AG04449 (cell line): ENCODE measurements around the gene TDO2.

Source experiments
- CTCF ChIA-PET: fragments of 350-600 bp; formaldehyde crosslinking; extraction: SDS; loops from one replicate; lab custom pipeline; 2021; ENCODE audit warnings: antibody characterized with exemption; lab: Yijun Ruan, JAX
- POLR2A ChIA-PET: fragments of 400-600, 350-600 bp; formaldehyde crosslinking; extraction: SDS; loops from one replicate; lab custom pipeline; 2020; ENCODE audit warnings: antibody characterized with exemption, inconsistent platforms; lab: Yijun Ruan, JAX
- DNase-seq: peaks from one replicate; pipeline ENCODE4 v3.0.0-alpha.2; 2010; ENCODE audit warnings: low read depth, low spot score
- H3K4me3 ChIP-seq: 2 replicates; pipeline ENCODE4 v1.5.1; 2011; ENCODE audit warnings: low read depth, mild to moderate bottlenecking, control low read depth, low read length
- TF ChIP-seq, protein P1 (sequence below): IDR thresholded peaks from one replicate; pipeline ENCODE4 v1.5.1; 2011; ENCODE audit warnings: mild to moderate bottlenecking, moderate library complexity, low read length, control low read depth, inconsistent platforms; ENCODE audit not compliant: insufficient read depth; ENCODE audit errors: missing control alignments

Gene TDO2

GRCh38 chr4:155943605-155944291, 40.3 kb downstream of the TDO2 start:
- CTCF ChIA-PET, result interaction anchor here (1.2 to 2.4 kb wide), 3 partner anchors 9 to 539 kb away, joined by 3 to 14 read pairs (median 5); partner anchors contain the start of gene CTSO
- DNase-seq, result no peak
- no peak overlapping the region for H3K4me3 ChIP-seq
- POLR2A ChIA-PET, result interaction anchor here (0.5 kb wide), 1 partner anchor 539 kb away, joined by 3 read pairs; no protein-coding TSS in a partner anchor
- TF ChIP-seq, protein P1, sequence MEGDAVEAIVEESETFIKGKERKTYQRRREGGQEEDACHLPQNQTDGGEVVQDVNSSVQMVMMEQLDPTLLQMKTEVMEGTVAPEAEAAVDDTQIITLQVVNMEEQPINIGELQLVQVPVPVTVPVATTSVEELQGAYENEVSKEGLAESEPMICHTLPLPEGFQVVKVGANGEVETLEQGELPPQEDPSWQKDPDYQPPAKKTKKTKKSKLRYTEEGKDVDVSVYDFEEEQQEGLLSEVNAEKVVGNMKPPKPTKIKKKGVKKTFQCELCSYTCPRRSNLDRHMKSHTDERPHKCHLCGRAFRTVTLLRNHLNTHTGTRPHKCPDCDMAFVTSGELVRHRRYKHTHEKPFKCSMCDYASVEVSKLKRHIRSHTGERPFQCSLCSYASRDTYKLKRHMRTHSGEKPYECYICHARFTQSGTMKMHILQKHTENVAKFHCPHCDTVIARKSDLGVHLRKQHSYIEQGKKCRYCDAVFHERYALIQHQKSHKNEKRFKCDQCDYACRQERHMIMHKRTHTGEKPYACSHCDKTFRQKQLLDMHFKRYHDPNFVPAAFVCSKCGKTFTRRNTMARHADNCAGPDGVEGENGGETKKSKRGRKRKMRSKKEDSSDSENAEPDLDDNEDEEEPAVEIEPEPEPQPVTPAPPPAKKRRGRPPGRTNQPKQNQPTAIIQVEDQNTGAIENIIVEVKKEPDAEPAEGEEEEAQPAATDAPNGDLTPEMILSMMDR, result no peak

DNA sequence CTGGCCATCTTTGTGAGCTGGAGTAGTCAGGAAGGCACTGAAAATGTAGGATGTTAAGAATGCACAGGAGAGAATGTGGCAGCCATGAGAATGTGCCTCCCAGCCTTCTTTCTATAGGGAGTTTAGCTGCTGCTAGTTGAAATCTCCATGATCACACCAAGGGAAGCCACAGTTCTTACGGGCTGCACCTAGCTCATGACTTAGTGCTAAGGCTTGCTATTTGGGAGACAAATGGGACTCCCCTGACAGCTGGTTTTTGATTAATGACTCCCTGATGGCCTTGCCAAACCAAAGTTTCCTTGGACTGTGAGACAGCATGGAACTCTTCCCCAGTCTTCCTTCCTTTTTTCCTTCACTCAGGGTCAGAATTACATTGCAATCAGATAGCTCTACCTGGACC, 41.0 kb downstream of the TDO2 start:
- TF ChIP-seq, protein P1, result no peak
- no peak for DNase-seq
- H3K4me3 ChIP-seq, result no peak overlapping the region
- ChIA-PET CTCF (interaction anchor here (1.2 to 2.4 kb wide), 3 partner anchors 8 to 540 kb away, joined by 3 to 14 read pairs (median 5); partner anchors contain the start of gene CTSO), POLR2A (interaction anchor here (0.5 kb wide), 1 partner anchor 540 kb away, joined by 3 read pairs; no protein-coding TSS in a partner anchor)

DNA sequence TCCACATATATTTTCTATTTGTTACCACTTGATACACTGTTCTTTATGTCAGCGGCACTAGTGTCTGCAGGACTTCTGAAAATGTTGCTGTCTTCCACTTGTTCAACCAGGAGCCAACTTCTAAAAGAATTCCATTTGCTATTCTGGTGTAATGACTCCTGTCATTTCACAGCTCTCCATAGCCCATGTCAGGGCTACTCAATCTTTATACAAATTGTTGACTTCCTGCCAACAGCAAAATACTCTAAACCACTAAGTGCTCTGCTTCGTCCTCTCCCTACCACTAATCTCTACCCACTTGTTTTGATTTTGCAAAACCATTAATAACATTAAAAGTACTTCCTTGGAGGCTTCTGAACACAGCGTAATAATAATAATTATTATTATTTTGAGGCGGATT, 43.0 kb downstream of the TDO2 start:
- POLR2A ChIA-PET, result no interaction called here
- H3K4me3 ChIP-seq, result no peak overlapping the region
- DNase-seq, result no peak
- CTCF ChIA-PET, result no interaction called here
- TF ChIP-seq, protein P1, result no peak

DNA sequence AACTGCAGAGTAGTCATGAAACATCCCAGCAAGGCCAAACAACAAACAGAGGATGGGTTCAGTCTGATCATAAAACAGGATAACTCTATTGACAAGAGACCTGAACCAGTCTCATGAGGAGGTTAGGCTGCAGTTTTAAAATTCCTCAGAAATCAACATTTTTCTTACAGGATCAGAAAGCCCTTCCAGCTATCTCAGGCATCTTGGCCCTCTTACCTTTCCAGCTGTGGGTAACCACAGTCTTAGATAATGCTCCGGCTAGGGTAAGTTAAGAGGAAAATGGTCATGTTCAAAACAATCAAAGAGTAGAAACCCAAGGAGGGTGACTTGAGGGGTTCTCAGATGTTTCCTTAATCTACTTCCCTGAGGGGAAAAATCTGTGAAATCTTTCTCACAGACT, 45.0 kb downstream of the TDO2 start:
- no peak for DNase-seq
- POLR2A ChIA-PET, result no interaction called here
- no peak overlapping the region for H3K4me3 ChIP-seq
- CTCF ChIA-PET, result no interaction called here
- TF ChIP-seq, protein P1, result no peak

DNA sequence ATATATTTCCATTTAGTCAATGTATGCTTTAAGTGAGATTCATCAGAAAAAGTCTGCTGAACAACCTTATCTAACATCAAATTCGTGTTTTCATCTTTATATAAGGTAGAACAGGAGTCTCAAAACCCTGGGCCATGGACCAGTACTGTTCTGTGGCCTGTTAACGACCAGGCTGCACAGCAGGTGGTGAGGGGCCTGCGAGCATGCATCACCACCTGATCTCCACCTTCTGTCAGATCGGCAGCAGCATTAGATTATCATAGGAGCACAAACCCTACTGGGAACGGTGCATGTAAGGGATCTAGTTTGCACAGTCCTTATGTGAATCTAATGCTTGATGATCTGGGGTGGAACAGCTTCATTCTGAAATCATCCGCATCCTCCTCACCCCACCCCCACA, 47.0 kb downstream of the TDO2 start:
- POLR2A ChIA-PET, result no interaction called here
- no peak overlapping the region for H3K4me3 ChIP-seq
- TF ChIP-seq, protein P1, result no peak
- no peak for DNase-seq
- CTCF ChIA-PET, result interaction anchor here (8.3 kb wide), 1 partner anchor 143 kb away, joined by 132 read pairs; no protein-coding TSS in a partner anchor

GRCh38 chr4:155952501-155952901, 49.0 kb downstream of the TDO2 start:
- TF ChIP-seq, protein P1, result no peak
- no peak for DNase-seq
- no peak overlapping the region for H3K4me3 ChIP-seq
- CTCF ChIA-PET, result interaction anchor here (0.7 to 8.3 kb wide), 23 partner anchors 9 to 1909 kb away, joined by 3 to 132 read pairs (median 5); no protein-coding TSS in a partner anchor
- POLR2A ChIA-PET, result interaction anchor here (0.7 kb wide), 2 partner anchors 21 to 101 kb away, joined by 3 read pairs; no protein-coding TSS in a partner anchor
